OCI-LY7 (cell line): ENCODE data around the gene F2RL2. TPM values are rescaled to one million over a fixed set of nuclear protein-coding genes. Genes with fewer than 3 reads are reported as not detected.
A peak's percentile ranks its signal among the peaks of the same experiment; 100 is the strongest.

Source experiments
- BruUV-seq: library from RNA; stranded (reverse); fragments of 400-500 nt; replicated peaks from 2 replicates; lab custom pipeline; 2021; lab: Mats Ljungman, UMichigan
- CTCF ChIA-PET: fragments of 300-600 bp; sonication (Branson Sonifier 250); formaldehyde crosslinking; loops from one replicate; lab custom pipeline; 2022; ENCODE audit warnings: antibody characterized with exemption; ENCODE audit not compliant: unreplicated experiment; lab: Charles Lee
- POLR2A ChIA-PET: fragments of 300-600 bp; sonication (Branson Sonifier 250); formaldehyde crosslinking; loops from one replicate; lab custom pipeline; 2022; ENCODE audit warnings: antibody characterized with exemption; lab: Charles Lee
- DNase-seq: peaks from one replicate; pipeline ENCODE4 v3.0.0-alpha.2; 2015; ENCODE audit warnings: low spot score
- H2AFZ ChIP-seq: fragments of 200-600 bp; sonication (generic), shearing (Covaris generic); 2 replicates; pipeline ENCODE4 v1.6.1; 2014; ENCODE audit warnings: mild to moderate bottlenecking, antibody characterized with exemption, low read length, moderate library complexity
- H3K27ac ChIP-seq: fragments of 200-600 bp; sonication (generic); 2 replicates; pipeline ENCODE4 v1.5.1; 2014; ENCODE audit warnings: mixed run types, low read depth, mild to moderate bottlenecking, moderate library complexity, low read length, inconsistent platforms; ENCODE audit not compliant: poor library complexity, severe bottlenecking
- H3K36me3 ChIP-seq: fragments of 200-600 bp; sonication (generic); 2 replicates; pipeline ENCODE4 v1.6.1; 2014; ENCODE audit warnings: mild to moderate bottlenecking, antibody characterized with exemption, low read length, moderate library complexity, mixed read lengths; ENCODE audit not compliant: insufficient read depth
- H3K4me1 ChIP-seq: fragments of 200-600 bp; sonication (generic); 2 replicates; pipeline ENCODE4 v1.5.1; 2014; ENCODE audit warnings: mild to moderate bottlenecking, low read length; ENCODE audit not compliant: insufficient read depth, poor library complexity, severe bottlenecking
- H3K4me2 ChIP-seq: fragments of 200-600 bp; sonication (generic); 2 replicates; pipeline ENCODE4 v1.6.1; 2014; ENCODE audit warnings: mild to moderate bottlenecking, low read length
- H3K4me3 ChIP-seq: fragments of 200-600 bp; sonication (generic); 2 replicates; pipeline ENCODE4 v1.5.1; 2014; ENCODE audit warnings: mild to moderate bottlenecking, low read depth, low read length; ENCODE audit not compliant: poor library complexity, severe bottlenecking
- H3K79me2 ChIP-seq: fragments of 200-600 bp; sonication (generic); 2 replicates; pipeline ENCODE4 v1.6.1; 2016; ENCODE audit warnings: low read depth, mild to moderate bottlenecking, low read length, moderate library complexity, mixed read lengths; ENCODE audit not compliant: insufficient read depth
- H3K9me2 ChIP-seq: fragments of 200-600 bp; sonication (generic); 2 replicates; pipeline ENCODE4 v1.6.1; 2016; ENCODE audit warnings: mild to moderate bottlenecking, low read length, mixed read lengths; ENCODE audit not compliant: insufficient read depth
- H3K9me3 ChIP-seq: fragments of 200-600 bp; sonication (generic); 2 replicates; pipeline ENCODE4 v1.6.1; 2014; ENCODE audit warnings: mild to moderate bottlenecking, mixed run types, low read length, mixed read lengths
- H4K20me1 ChIP-seq: fragments of 200-600 bp; sonication (generic); 2 replicates; pipeline ENCODE4 v1.6.1; 2014; ENCODE audit warnings: mild to moderate bottlenecking, antibody characterized with exemption, low read length, moderate library complexity, mixed read lengths; ENCODE audit not compliant: insufficient read depth
- EZH2phosphoT487 ChIP-seq: fragments of 200-600 bp; sonication (generic); IDR thresholded peaks from 2 replicates; pipeline ENCODE4 v1.6.1; 2018; ENCODE audit warnings: low read depth, borderline replicate concordance, mild to moderate bottlenecking, mixed run types, antibody characterized with exemption, low read length, moderate library complexity, mixed read lengths
- intact Hi-C: fragments of 100-400 bp; cut with micrococcal nuclease; formaldehyde crosslinking; loops from one replicate; pipeline ENCODE4 v1.10.0; 2022; ENCODE audit not compliant: unreplicated experiment
- total RNA-seq, 2 experiments: library from RNA; depleted of rRNA in 1 of 2; stranded (reverse); fragments of >200 nt in 1 of 2; shearing (Covaris generic) in 1 of 2; gene quantifications; 2 replicates each; pipeline ENCODE4 v1.2.3, GENCODE V29; 2014 to 2022
- TF ChIP-seq, protein P1 (sequence below): fragments of 200-600 bp; sonication (generic); conservative IDR thresholded peaks from 2 replicates; pipeline ENCODE4 v1.5.1; 2014; ENCODE audit warnings: mild to moderate bottlenecking, antibody characterized with exemption, low read length, moderate library complexity, mixed read lengths

Gene F2RL2
- total RNA-seq, 2 experiments from 2014 or later = not detected

DNA sequence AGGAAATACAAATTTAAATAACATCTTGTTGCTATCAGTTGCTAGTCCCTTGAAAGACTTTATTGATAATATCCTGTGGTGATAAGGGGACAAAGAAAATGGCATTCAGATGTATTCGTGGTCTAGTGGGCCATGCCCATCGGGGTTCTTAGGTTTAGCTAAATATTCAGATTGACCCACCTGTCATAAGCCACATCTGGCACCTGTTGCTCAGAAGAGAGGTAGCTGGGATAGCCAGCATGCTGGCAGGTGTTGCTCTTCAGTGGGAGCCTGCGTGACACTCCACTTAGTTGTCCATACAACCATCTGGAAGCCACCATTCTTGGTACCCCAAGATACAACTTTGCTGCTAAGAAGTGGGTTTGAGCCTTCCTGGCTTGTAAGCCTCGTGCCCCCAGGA is 36.7 kb downstream of the F2RL2 start:
- Histone ChIP-seq H3K4me1 (peaks cover 15% of the 10 kb centered on the region), H3K9me2 (no peaks in the 10 kb centered on the region), H3K4me2 (no peak overlapping the region), H4K20me1 (no peaks in the 10 kb centered on the region), H2AFZ (no peak overlapping the region), H3K27ac (no peak overlapping the region), H3K9me3 (no peaks in the 10 kb centered on the region), H3K36me3 (peaks cover 21% of the 10 kb centered on the region), H3K4me3 (no peak overlapping the region), H3K79me2 (no peaks in the 10 kb centered on the region)
- ChIA-PET CTCF (no interaction called here), POLR2A (interaction anchor here (0.5 kb wide), 1 partner anchor 306 kb away, joined by 3 read pairs; no protein-coding TSS in a partner anchor)
- intact Hi-C loops = no loop called here
- no TSS peak for BruUV-seq
- DNase-seq = no peak
- TF ChIP-seq, protein P1, sequence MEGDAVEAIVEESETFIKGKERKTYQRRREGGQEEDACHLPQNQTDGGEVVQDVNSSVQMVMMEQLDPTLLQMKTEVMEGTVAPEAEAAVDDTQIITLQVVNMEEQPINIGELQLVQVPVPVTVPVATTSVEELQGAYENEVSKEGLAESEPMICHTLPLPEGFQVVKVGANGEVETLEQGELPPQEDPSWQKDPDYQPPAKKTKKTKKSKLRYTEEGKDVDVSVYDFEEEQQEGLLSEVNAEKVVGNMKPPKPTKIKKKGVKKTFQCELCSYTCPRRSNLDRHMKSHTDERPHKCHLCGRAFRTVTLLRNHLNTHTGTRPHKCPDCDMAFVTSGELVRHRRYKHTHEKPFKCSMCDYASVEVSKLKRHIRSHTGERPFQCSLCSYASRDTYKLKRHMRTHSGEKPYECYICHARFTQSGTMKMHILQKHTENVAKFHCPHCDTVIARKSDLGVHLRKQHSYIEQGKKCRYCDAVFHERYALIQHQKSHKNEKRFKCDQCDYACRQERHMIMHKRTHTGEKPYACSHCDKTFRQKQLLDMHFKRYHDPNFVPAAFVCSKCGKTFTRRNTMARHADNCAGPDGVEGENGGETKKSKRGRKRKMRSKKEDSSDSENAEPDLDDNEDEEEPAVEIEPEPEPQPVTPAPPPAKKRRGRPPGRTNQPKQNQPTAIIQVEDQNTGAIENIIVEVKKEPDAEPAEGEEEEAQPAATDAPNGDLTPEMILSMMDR = no peak
- TF ChIP-seq EZH2phosphoT487 = no peak

DNA sequence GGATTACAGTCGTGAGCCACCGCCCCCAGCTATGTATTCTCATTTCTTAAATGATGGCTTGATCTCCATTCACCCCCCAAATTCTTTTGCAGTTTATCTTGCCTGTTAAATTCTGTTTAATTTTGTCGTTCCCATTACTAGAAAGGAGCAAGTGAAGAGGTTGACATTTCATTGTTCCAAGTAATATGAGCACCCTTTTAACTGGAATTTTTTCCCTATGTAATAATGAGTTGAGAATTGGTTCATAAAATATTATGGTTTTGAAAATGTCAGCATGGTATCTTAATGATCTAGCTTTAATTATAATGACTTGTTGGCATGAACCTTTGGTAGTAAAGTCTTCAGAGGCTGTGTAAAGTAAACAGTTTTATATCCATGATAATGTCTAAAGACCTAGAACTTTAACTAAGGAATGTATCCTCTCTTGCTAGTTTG is 37.4 kb downstream of the F2RL2 start:
- no peak overlapping the region for H2AFZ ChIP-seq
- no TSS peak for BruUV-seq
- H3K36me3 ChIP-seq = peaks cover 14% of the 10 kb centered on the region
- no peak for TF ChIP-seq EZH2phosphoT487
- TF ChIP-seq, protein P1 = no peak
- H3K79me2 ChIP-seq = no peaks in the 10 kb centered on the region
- H3K4me1 ChIP-seq = peaks cover 16% of the 10 kb centered on the region
- ChIA-PET POLR2A (interaction anchor here (0.8 kb wide), 1 partner anchor 139 kb away, joined by 3 read pairs; no protein-coding TSS in a partner anchor), CTCF (no interaction called here)
- no peaks in the 10 kb centered on the region for H3K9me3 ChIP-seq
- no peak overlapping the region for H3K4me3 ChIP-seq
- intact Hi-C loops = no loop called here
- H3K9me2 ChIP-seq = no peaks in the 10 kb centered on the region
- no peak overlapping the region for H3K27ac ChIP-seq
- H3K4me2 ChIP-seq = no peak overlapping the region
- no peaks in the 10 kb centered on the region for H4K20me1 ChIP-seq
- DNase-seq = no peak

DNA sequence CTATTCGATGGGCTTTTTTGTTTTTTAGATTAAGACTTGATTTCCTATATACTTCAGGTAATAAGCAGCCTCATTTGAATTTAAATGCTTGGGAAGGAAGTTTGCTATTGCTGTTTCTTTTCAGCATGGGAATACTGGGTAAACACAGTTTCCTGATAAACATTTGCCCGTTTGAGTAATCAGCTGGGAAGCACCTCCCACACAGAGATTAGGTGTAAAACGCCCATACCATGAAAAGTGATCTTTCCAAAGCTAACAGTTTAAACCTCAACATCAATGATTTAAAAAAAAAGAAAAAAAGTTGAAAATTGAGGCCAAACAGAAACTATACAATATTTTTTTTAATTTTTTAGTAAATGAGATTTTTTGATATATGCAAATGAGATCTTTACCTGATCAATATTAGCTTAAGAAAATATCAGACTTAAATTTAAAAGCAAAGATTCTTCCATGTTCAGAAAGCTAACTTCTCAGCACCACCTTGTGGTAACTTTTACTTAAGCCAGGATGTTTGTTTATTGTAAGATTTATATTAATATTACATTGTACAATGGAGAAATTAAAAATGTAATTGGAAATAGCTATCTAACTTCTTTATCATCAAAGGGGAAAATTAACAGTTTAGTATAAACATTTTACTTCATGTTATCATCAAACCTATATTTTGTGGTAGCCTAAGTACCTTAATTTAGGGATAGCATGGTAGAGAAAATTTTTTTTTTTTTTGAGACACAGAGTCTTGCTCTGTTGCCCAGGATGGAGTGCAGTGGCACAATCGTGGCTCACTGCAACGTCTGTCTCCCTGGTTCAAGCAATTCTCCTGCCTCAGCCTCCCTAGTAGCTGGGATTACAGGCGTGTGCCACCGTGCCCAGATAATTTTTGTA is 39.8 kb downstream of the F2RL2 start:
- POLR2A ChIA-PET = interaction anchor here (0.6 to 2.3 kb wide), 13 partner anchors 12 to 277 kb away, joined by 3 to 7 read pairs (median 4); partner anchors contain the start of gene IQGAP2
- no peak for TF ChIP-seq EZH2phosphoT487
- TF ChIP-seq, protein P1 = peak; percentile 79
- no peak overlapping the region for H3K27ac ChIP-seq
- no peaks in the 10 kb centered on the region for H3K9me2 ChIP-seq
- no peaks in the 10 kb centered on the region for H3K9me3 ChIP-seq
- no TSS peak for BruUV-seq
- CTCF ChIA-PET = interaction anchor here (0.9 to 1.8 kb wide), 4 partner anchors 36 to 234 kb away, joined by 3 to 6 read pairs (median 4); partner anchors contain the start of gene IQGAP2
- H2AFZ ChIP-seq = no peak overlapping the region
- 0 out of 2 replicates have a peak, but pooled peaks cover 7% of the 10 kb centered on the region for H3K36me3 ChIP-seq
- H3K79me2 ChIP-seq = no peaks in the 10 kb centered on the region
- no peak overlapping the region for H3K4me3 ChIP-seq
- no peak overlapping the region for H3K4me2 ChIP-seq
- H4K20me1 ChIP-seq = no peaks in the 10 kb centered on the region
- intact Hi-C loops = loop anchor here (1.0 to 5.0 kb wide), 3 partner anchors 179 to 1346 kb away; partner anchors contain the start of gene ANKRD31
- peaks cover 16% of the 10 kb centered on the region for H3K4me1 ChIP-seq
- DNase-seq = peak; percentile 39
